ENCODE measurements around the gene KIAA2012.

The KIAA2012 gene

DNA sequence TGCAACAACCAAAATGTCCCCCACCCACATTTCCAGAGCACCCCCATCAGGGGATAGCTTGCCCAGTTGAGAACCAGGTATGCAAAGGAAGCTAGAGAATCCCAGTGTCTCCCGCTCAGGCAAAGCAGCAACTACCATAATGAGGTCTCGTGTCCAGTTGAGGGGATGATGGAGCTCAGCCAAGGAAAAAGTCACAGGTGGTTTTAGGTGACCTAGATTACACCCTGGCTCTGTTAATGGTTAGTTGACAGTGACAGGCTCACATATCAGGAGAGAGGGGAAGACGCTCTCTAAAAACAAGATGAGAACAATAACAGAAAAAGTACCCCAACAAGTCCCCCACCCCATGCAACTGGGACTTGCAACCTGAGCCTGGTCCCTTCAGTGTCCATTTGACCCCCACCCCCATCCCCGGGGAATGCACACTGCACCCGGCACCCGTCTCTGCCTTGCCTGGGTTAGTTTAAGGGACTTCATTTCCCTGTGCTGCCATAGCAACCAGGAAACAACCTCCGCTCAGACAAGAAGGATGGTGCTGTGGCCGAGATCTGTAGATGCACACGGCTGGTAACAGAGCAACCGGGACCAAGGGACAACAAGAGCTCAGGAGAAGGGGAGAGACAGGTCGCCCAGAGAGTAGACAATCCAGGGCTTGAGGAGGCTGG lies at the start of gene KIAA2012:
TSS of gene KIAA2012 (plus strand) at position 519 of the 665 bp plus-strand sequence. CDS start 373 bp downstream, outside the sequence.
- no peak within 1 kb of the TSS for H3K9ac ChIP-seq (ENCODE audit: insufficient read length, low read depth)
- no peak for DNase-seq (ENCODE audit: low read depth, low spot score)
- H3K9me3 ChIP-seq (ENCODE audit: insufficient read depth, low read length) = no peaks in the 10 kb centered on the region
- TF ChIP-seq YY1 (IDR thresholded peaks at IDR 0.05; ENCODE audit: insufficient read depth, insufficient read length) = no peak
- TF ChIP-seq ZNF274 (IDR thresholded peaks at IDR 0.05; ENCODE audit: low read depth, low read length) = no peak
- TF ChIP-seq SUZ12 (IDR thresholded peaks at IDR 0.05; ENCODE audit: extremely low read depth, insufficient read depth, insufficient read length) = no peak
- no peaks in the 10 kb centered on the region for H3K36me3 ChIP-seq (ENCODE audit: insufficient read depth, insufficient read length, low read length)
- H3K4me1 ChIP-seq (ENCODE audit: insufficient read depth, insufficient read length) = peaks cover 2% of the 10 kb centered on the region
- no peaks in the 10 kb centered on the region for H3K27me3 ChIP-seq (ENCODE audit: insufficient read depth, insufficient read length)
- no peak within 1 kb of the TSS for H3K4me3 ChIP-seq (ENCODE audit: insufficient read length, low read depth)

DNA sequence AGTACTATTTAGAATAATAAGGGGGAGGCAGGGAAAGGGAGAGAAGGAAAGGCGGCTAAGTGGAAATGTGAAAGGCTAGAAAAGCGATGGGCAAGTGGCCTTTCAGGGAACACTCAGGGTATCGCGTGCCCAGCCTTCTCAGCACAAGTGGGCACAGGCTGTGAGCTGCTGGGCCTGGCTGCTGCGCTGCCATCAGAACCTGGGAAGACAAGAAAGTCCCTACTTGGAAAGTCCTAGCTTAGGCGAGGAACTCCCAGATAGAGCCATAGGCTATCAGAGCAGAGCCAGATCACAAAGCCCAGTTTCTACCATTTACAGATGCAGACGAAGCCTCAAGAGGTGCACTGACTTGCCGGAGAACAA lies 49.2 kb upstream of the KIAA2012 start:
- H3K27me3 ChIP-seq (ENCODE audit: insufficient read depth, insufficient read length) = peaks cover 28% of the 10 kb centered on the region
- peak overlapping the region; percentile 79 for H3K9ac ChIP-seq (ENCODE audit: insufficient read length, low read depth)
- H3K4me3 ChIP-seq (ENCODE audit: insufficient read length, low read depth) = peak overlapping the region; percentile 24
- DNase-seq (ENCODE audit: low read depth, low spot score) = no peak
- H3K4me1 ChIP-seq (ENCODE audit: insufficient read depth, insufficient read length) = peaks cover 17% of the 10 kb centered on the region
- no peaks in the 10 kb centered on the region for H3K36me3 ChIP-seq (ENCODE audit: insufficient read depth, insufficient read length, low read length)
- H3K9me3 ChIP-seq (ENCODE audit: insufficient read depth, low read length) = no peaks in the 10 kb centered on the region
- TF ChIP-seq YY1 (IDR thresholded peaks at IDR 0.05; ENCODE audit: insufficient read depth, insufficient read length) (no peak), ZNF274 (IDR thresholded peaks at IDR 0.05; ENCODE audit: low read depth, low read length) (no peak), SUZ12 (IDR thresholded peaks at IDR 0.05; ENCODE audit: extremely low read depth, insufficient read depth, insufficient read length) (no peak)

DNA sequence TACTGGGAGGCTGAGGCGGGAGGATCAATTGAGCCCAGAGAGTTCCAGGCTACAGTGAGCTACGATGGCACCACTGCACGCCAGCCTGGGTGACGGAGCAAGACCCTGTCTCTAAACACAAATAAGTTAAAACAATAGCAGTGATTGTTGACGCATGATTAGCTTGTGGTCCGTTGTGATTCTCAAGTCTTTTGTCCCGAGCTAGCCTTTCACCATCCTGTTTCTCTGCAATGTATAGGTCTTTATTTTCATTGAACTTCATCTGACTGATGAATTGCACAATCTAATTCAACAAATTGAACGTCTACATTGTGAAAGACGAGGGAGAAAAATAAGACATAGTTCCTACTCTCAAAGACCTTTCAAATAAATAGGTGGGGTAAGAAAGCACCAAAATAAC lies 48.2 kb upstream of the KIAA2012 start:
- no peak for DNase-seq (ENCODE audit: low read depth, low spot score)
- H3K9ac ChIP-seq (ENCODE audit: insufficient read length, low read depth) = no peak overlapping the region
- H3K4me1 ChIP-seq (ENCODE audit: insufficient read depth, insufficient read length) = peaks cover 17% of the 10 kb centered on the region
- no peaks in the 10 kb centered on the region for H3K9me3 ChIP-seq (ENCODE audit: insufficient read depth, low read length)
- no peaks in the 10 kb centered on the region for H3K36me3 ChIP-seq (ENCODE audit: insufficient read depth, insufficient read length, low read length)
- peaks cover 36% of the 10 kb centered on the region for H3K27me3 ChIP-seq (ENCODE audit: insufficient read depth, insufficient read length)
- TF ChIP-seq YY1 (IDR thresholded peaks at IDR 0.05; ENCODE audit: insufficient read depth, insufficient read length) = no peak
- TF ChIP-seq ZNF274 (IDR thresholded peaks at IDR 0.05; ENCODE audit: low read depth, low read length) = no peak
- no peak for TF ChIP-seq SUZ12 (IDR thresholded peaks at IDR 0.05; ENCODE audit: extremely low read depth, insufficient read depth, insufficient read length)
- no peak overlapping the region for H3K4me3 ChIP-seq (ENCODE audit: insufficient read length, low read depth)

DNA sequence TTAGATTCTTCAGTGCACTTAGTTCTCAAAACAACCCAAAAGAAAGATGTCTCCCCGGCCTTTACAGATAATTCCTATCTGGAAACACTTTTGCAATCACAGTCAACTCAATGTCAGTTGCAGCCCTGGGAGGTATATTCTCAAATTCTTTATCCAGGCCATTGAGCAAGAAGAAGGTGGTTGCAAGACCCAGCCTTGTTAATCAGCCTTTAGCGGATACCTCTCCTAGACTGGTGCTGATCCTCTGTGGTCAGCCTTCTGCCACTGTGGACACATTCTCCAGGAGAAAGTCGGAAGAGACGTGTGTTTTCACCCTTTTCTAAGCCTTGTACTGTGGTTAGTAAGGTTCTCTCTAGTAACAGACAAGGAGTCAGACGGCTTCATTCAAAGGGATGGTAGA lies 47.2 kb upstream of the KIAA2012 start:
- H3K9ac ChIP-seq (ENCODE audit: insufficient read length, low read depth) = no peak overlapping the region
- no peaks in the 10 kb centered on the region for H3K36me3 ChIP-seq (ENCODE audit: insufficient read depth, insufficient read length, low read length)
- peaks cover 14% of the 10 kb centered on the region for H3K4me1 ChIP-seq (ENCODE audit: insufficient read depth, insufficient read length)
- no peak for TF ChIP-seq ZNF274 (IDR thresholded peaks at IDR 0.05; ENCODE audit: low read depth, low read length)
- no peak for TF ChIP-seq YY1 (IDR thresholded peaks at IDR 0.05; ENCODE audit: insufficient read depth, insufficient read length)
- TF ChIP-seq SUZ12 (IDR thresholded peaks at IDR 0.05; ENCODE audit: extremely low read depth, insufficient read depth, insufficient read length) = no peak
- DNase-seq (ENCODE audit: low read depth, low spot score) = no peak
- no peaks in the 10 kb centered on the region for H3K9me3 ChIP-seq (ENCODE audit: insufficient read depth, low read length)
- peaks cover 46% of the 10 kb centered on the region for H3K27me3 ChIP-seq (ENCODE audit: insufficient read depth, insufficient read length)
- no peak overlapping the region for H3K4me3 ChIP-seq (ENCODE audit: insufficient read length, low read depth)

DNA sequence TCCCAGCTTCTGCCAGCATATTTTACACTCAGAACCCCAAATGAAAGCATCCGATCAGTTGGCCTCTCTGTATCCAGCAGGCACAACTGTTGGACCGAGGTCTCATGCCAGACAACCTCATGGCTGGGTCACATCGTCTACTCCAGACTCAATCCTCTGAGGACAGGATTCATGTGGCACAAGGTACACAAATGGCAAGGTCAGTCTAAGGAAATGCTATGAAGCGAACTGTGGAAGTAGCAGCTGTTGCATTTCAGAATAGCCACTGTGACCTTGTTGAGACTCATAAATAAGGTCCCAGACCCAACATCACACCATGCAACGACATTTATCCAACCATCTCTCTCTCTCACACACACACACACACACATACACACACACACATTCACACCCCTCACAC lies 46.5 kb upstream of the KIAA2012 start:
- H3K4me1 ChIP-seq (ENCODE audit: insufficient read depth, insufficient read length) = peaks cover 14% of the 10 kb centered on the region
- TF ChIP-seq ZNF274 (IDR thresholded peaks at IDR 0.05; ENCODE audit: low read depth, low read length) = no peak
- no peak for TF ChIP-seq SUZ12 (IDR thresholded peaks at IDR 0.05; ENCODE audit: extremely low read depth, insufficient read depth, insufficient read length)
- TF ChIP-seq YY1 (IDR thresholded peaks at IDR 0.05; ENCODE audit: insufficient read depth, insufficient read length) = no peak
- no peaks in the 10 kb centered on the region for H3K36me3 ChIP-seq (ENCODE audit: insufficient read depth, insufficient read length, low read length)
- peaks cover 49% of the 10 kb centered on the region for H3K27me3 ChIP-seq (ENCODE audit: insufficient read depth, insufficient read length)
- no peak for DNase-seq (ENCODE audit: low read depth, low spot score)
- no peak overlapping the region for H3K4me3 ChIP-seq (ENCODE audit: insufficient read length, low read depth)
- H3K9ac ChIP-seq (ENCODE audit: insufficient read length, low read depth) = no peak overlapping the region
- no peaks in the 10 kb centered on the region for H3K9me3 ChIP-seq (ENCODE audit: insufficient read depth, low read length)

DNA sequence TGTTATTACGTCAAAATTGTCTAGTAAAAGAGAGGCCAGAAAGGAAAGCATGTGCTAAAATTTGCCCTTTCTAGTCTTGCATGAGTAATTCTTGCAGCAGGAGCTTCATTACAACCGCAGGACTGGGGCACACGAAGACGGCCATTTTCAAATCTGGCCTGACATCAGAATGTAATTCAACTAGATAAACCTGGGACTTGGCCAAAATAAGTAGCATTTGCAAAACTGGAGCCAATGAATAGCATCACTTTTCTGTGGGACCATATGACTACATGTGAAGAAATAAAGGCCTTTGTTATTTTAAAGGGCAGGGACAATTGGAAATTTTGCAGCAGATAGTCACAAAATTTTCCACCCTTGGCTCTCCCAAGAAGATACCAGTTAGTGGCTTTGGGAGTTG lies 42.4 kb upstream of the KIAA2012 start:
- no peak for TF ChIP-seq SUZ12 (IDR thresholded peaks at IDR 0.05; ENCODE audit: extremely low read depth, insufficient read depth, insufficient read length)
- no peak for TF ChIP-seq YY1 (IDR thresholded peaks at IDR 0.05; ENCODE audit: insufficient read depth, insufficient read length)
- no peak for TF ChIP-seq ZNF274 (IDR thresholded peaks at IDR 0.05; ENCODE audit: low read depth, low read length)
- Histone ChIP-seq H3K36me3 (ENCODE audit: insufficient read depth, insufficient read length, low read length) (peaks cover 10% of the 10 kb centered on the region), H3K4me1 (ENCODE audit: insufficient read depth, insufficient read length) (peaks cover 4% of the 10 kb centered on the region), H3K4me3 (ENCODE audit: insufficient read length, low read depth) (no peak overlapping the region), H3K9ac (ENCODE audit: insufficient read length, low read depth) (no peak overlapping the region), H3K27me3 (ENCODE audit: insufficient read depth, insufficient read length) (peaks cover 55% of the 10 kb centered on the region), H3K9me3 (ENCODE audit: insufficient read depth, low read length) (no peaks in the 10 kb centered on the region; the same call in 1 of the 2 replicates)
- DNase-seq (ENCODE audit: low read depth, low spot score) = no peak

DNA sequence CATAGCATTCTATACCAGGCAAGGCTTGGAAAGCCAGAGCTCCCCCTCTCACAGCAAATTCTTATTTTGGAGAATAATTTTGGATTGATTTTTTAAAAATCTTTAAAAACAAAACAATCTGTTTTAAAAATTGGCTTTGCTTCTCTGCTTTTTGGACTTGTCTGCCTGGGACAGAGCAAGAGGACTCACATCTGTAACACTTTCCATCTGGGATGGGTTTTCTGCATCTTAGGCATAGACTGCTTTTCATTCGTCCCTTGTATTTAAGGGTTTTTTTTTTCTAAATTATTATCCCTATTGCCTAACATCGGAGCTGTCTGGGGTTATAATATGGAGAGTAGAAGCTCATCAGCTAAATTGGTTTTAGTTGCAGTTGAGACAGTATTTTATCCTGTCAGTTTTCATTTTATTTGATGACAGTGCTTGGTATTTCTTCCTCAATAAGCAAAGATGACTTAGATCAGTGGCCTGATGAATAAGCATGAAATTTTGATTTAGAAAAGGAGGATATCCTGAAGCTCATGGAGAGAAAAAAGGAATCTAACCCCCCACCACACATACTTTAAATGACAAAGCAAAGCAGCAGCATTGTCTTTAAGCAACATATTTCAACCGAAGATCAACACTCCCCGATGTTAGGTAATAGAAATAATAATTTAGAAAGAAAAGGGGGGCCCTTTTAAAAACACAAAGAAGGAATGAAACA lies 41.7 kb upstream of the KIAA2012 start:
- TF ChIP-seq SUZ12 (IDR thresholded peaks at IDR 0.05; ENCODE audit: extremely low read depth, insufficient read depth, insufficient read length) = no peak
- TF ChIP-seq YY1 (IDR thresholded peaks at IDR 0.05; ENCODE audit: insufficient read depth, insufficient read length) = no peak
- TF ChIP-seq ZNF274 (IDR thresholded peaks at IDR 0.05; ENCODE audit: low read depth, low read length) = no peak
- H3K27me3 ChIP-seq (ENCODE audit: insufficient read depth, insufficient read length) = peaks cover 53% of the 10 kb centered on the region
- peak overlapping the region; percentile 82 for H3K4me3 ChIP-seq (ENCODE audit: insufficient read length, low read depth)
- H3K9ac ChIP-seq (ENCODE audit: insufficient read length, low read depth) = no peak overlapping the region
- H3K9me3 ChIP-seq (ENCODE audit: insufficient read depth, low read length) = no peaks in the 10 kb centered on the region; the same call in 1 of the 2 replicates
- H3K36me3 ChIP-seq (ENCODE audit: insufficient read depth, insufficient read length, low read length) = peaks cover 16% of the 10 kb centered on the region
- no peak for DNase-seq (ENCODE audit: low read depth, low spot score)
- H3K4me1 ChIP-seq (ENCODE audit: insufficient read depth, insufficient read length) = peaks cover 7% of the 10 kb centered on the region

All from NT2/D1 (cell line).